Measurements from ENCODE around the gene LRP8.

The LRP8 gene

GRCh38 chr1:53370369-53370961 is 42.6 kb upstream of the LRP8 start:
- Histone ChIP-seq H3K36me3 (replicated peaks; ENCODE audit: insufficient read depth, low read length) (no peaks in the 10 kb centered on the region), H3K9me3 (replicated peaks; ENCODE audit: insufficient read depth, low read length) (no peaks in the 10 kb centered on the region), H3K4me1 (ENCODE audit: low read length) (peaks cover 8% of the 10 kb centered on the region), H3K27me3 (replicated peaks; ENCODE audit: insufficient read depth, low read length) (no peaks in the 10 kb centered on the region), H3K4me3 (ENCODE audit: low read length) (no peak overlapping the region), H3K9ac (ENCODE audit: low read length) (no peak overlapping the region), H3K4me2 (ENCODE audit: low read depth, low read length) (no peak overlapping the region), H3K79me2 (ENCODE audit: low read length) (no peaks in the 10 kb centered on the region), H2AFZ (ENCODE audit: low read length) (no peak overlapping the region), H3K9me2 (replicated peaks; ENCODE audit: insufficient read depth, low read length) (no peaks in the 10 kb centered on the region), H3K27ac (ENCODE audit: low read length) (no peak overlapping the region), H4K20me1 (ENCODE audit: insufficient read depth, low read length) (no peaks in the 10 kb centered on the region), H3F3A (ENCODE audit: insufficient read depth, low read length) (no peaks in the 10 kb centered on the region)
- no peak for TF ChIP-seq EZH2 (optimal IDR thresholded peaks at IDR 0.05; ENCODE audit: low read depth, low read length)
- no peak for TF ChIP-seq EZH2phosphoT487 (IDR thresholded peaks at IDR 0.05; ENCODE audit: low read length)
- TF ChIP-seq CTCF (IDR thresholded peaks at IDR 0.05; ENCODE audit: low read length): no peak
- no peak for DNase-seq

- no peak for DNase-seq
- H3K9me3 ChIP-seq (replicated peaks; ENCODE audit: insufficient read depth, low read length): no peaks in the 10 kb centered on the region
- no peaks in the 10 kb centered on the region for H3F3A ChIP-seq (ENCODE audit: insufficient read depth, low read length)
- H4K20me1 ChIP-seq (ENCODE audit: insufficient read depth, low read length): no peaks in the 10 kb centered on the region
- H3K4me3 ChIP-seq (ENCODE audit: low read length): no peak overlapping the region
- H3K79me2 ChIP-seq (ENCODE audit: low read length): no peaks in the 10 kb centered on the region
- H3K9me2 ChIP-seq (replicated peaks; ENCODE audit: insufficient read depth, low read length): no peaks in the 10 kb centered on the region
- TF ChIP-seq CTCF (IDR thresholded peaks at IDR 0.05; ENCODE audit: low read length): no peak
- no peak for TF ChIP-seq EZH2 (optimal IDR thresholded peaks at IDR 0.05; ENCODE audit: low read depth, low read length)
- TF ChIP-seq EZH2phosphoT487 (IDR thresholded peaks at IDR 0.05; ENCODE audit: low read length): no peak
- H3K9ac ChIP-seq (ENCODE audit: low read length): no peak overlapping the region
- no peaks in the 10 kb centered on the region for H3K27me3 ChIP-seq (replicated peaks; ENCODE audit: insufficient read depth, low read length)
- H3K27ac ChIP-seq (ENCODE audit: low read length): no peak overlapping the region
- peaks cover 8% of the 10 kb centered on the region for H3K4me1 ChIP-seq (ENCODE audit: low read length)
- no peaks in the 10 kb centered on the region for H3K36me3 ChIP-seq (replicated peaks; ENCODE audit: insufficient read depth, low read length)
- H3K4me2 ChIP-seq (ENCODE audit: low read depth, low read length): no peak overlapping the region
- H2AFZ ChIP-seq (ENCODE audit: low read length): no peak overlapping the region
These were observed 41.9 kb upstream of the LRP8 start for GRCh38 chr1:53369761-53370160.

GRCh38 chr1:53369034-53369750 is 41.3 kb upstream of the LRP8 start:
- Histone ChIP-seq H3K4me2 (ENCODE audit: low read depth, low read length) (no peak overlapping the region), H3K79me2 (ENCODE audit: low read length) (no peaks in the 10 kb centered on the region), H3K27ac (ENCODE audit: low read length) (no peak overlapping the region), H3K4me3 (ENCODE audit: low read length) (no peak overlapping the region), H3K4me1 (ENCODE audit: low read length) (peaks cover 8% of the 10 kb centered on the region), H4K20me1 (ENCODE audit: insufficient read depth, low read length) (no peaks in the 10 kb centered on the region), H2AFZ (ENCODE audit: low read length) (no peak overlapping the region), H3F3A (ENCODE audit: insufficient read depth, low read length) (no peaks in the 10 kb centered on the region), H3K27me3 (replicated peaks; ENCODE audit: insufficient read depth, low read length) (no peaks in the 10 kb centered on the region), H3K9ac (ENCODE audit: low read length) (no peak overlapping the region), H3K36me3 (replicated peaks; ENCODE audit: insufficient read depth, low read length) (no peaks in the 10 kb centered on the region), H3K9me3 (replicated peaks; ENCODE audit: insufficient read depth, low read length) (no peaks in the 10 kb centered on the region), H3K9me2 (replicated peaks; ENCODE audit: insufficient read depth, low read length) (no peaks in the 10 kb centered on the region)
- TF ChIP-seq EZH2phosphoT487 (IDR thresholded peaks at IDR 0.05; ENCODE audit: low read length) (no peak), CTCF (IDR thresholded peaks at IDR 0.05; ENCODE audit: low read length) (no peak)
- no peak for DNase-seq

All from MM.1S (cell line).